Panc1 (cell line): ENCODE measurements around the gene SMTN.

Source experiments
- CTCF ChIP-seq: fragments of 450-650 bp; IDR thresholded peaks from 2 replicates; pipeline ENCODE4 v1.5.1; 2017; ENCODE audit warnings: mild to moderate bottlenecking
- REST ChIP-seq, 2 experiments: IDR thresholded peaks; 2 replicates each; pipeline ENCODE4 v1.6.1; 2011 to 2012; ENCODE audit warnings: low read depth in 2 of 2, control low read depth in 1 of 2, low read length in 1 of 2, mild to moderate bottlenecking in 1 of 2, moderate library complexity in 1 of 2; ENCODE audit not compliant: insufficient read depth in 1 of 2
- SIN3A ChIP-seq: IDR thresholded peaks from 2 replicates; pipeline ENCODE4 v1.6.1; 2012; ENCODE audit warnings: low read depth, mild to moderate bottlenecking, low read length, moderate library complexity, borderline replicate concordance; ENCODE audit not compliant: insufficient read depth
- TCF7L2 ChIP-seq: IDR thresholded peaks from 2 replicates; pipeline ENCODE4 v1.6.1; 2011; ENCODE audit warnings: mild to moderate bottlenecking, low read depth, low read length, inconsistent platforms

- TF ChIP-seq CTCF, result no peak
- TF ChIP-seq REST (IDR thresholded peaks at IDR 0.05; ENCODE audit: insufficient read depth in 1 of 2, low read depth in 2 of 2, low read length in 1 of 2), result no peak
- TF ChIP-seq TCF7L2, result no peak
- no peak for TF ChIP-seq SIN3A
Measured at GRCh38 chr22:31134688-31135087, 53.6 kb downstream of the SMTN start.
